H9 (cell line): ENCODE results near the gene OR52H1. TPM values are rescaled to one million over a fixed set of nuclear protein-coding genes. Genes with fewer than 3 reads are reported as not detected.

Experiments
- DNase-seq: peaks from one replicate; pipeline ENCODE4 v3.0.0-alpha.2; 2017
- H2AFZ ChIP-seq: one replicate; pipeline ENCODE4 v1.6.1; 2013; ENCODE audit warnings: mild to moderate bottlenecking, low read length, control low read depth, moderate library complexity
- H2AK5ac ChIP-seq: 2 replicates; pipeline ENCODE4 v1.6.1; 2013; ENCODE audit warnings: low read length, control low read depth, mixed read lengths; ENCODE audit not compliant: insufficient read length
- H2BK120ac ChIP-seq: one replicate; pipeline ENCODE4 v1.6.1; 2013; ENCODE audit warnings: low read depth, mild to moderate bottlenecking, low read length, control low read depth, inconsistent platforms; ENCODE audit not compliant: poor library complexity, severe bottlenecking
- H2BK12ac ChIP-seq: 2 replicates; pipeline ENCODE4 v1.6.1; 2013; ENCODE audit warnings: low read length, control low read depth, mixed read lengths, low read depth; ENCODE audit not compliant: insufficient read length
- H2BK15ac ChIP-seq: 2 replicates; pipeline ENCODE4 v1.6.1; 2013; ENCODE audit warnings: low read depth, low read length, control low read depth
- H2BK20ac ChIP-seq: one replicate; pipeline ENCODE4 v1.6.1; 2013; ENCODE audit warnings: low read depth, mild to moderate bottlenecking, low read length, control low read depth, inconsistent platforms; ENCODE audit not compliant: poor library complexity, severe bottlenecking
- H2BK5ac ChIP-seq: 2 replicates; pipeline ENCODE4 v1.6.1; 2013; ENCODE audit warnings: low read length, control low read depth, mixed read lengths; ENCODE audit not compliant: insufficient read length
- H3K14ac ChIP-seq: 2 replicates; pipeline ENCODE4 v1.6.1; 2013; ENCODE audit warnings: low read length, control low read depth; ENCODE audit not compliant: insufficient read depth
- H3K18ac ChIP-seq: 2 replicates; pipeline ENCODE4 v1.6.1; 2013; ENCODE audit warnings: low read depth, mild to moderate bottlenecking, mixed read lengths, low read length, control low read depth; ENCODE audit not compliant: insufficient read length
- H3K23ac ChIP-seq: 2 replicates; pipeline ENCODE4 v1.6.1; 2013; ENCODE audit warnings: low read length, control low read depth, mixed read lengths, low read depth; ENCODE audit not compliant: insufficient read length
- H3K23me2 ChIP-seq: 2 replicates; pipeline ENCODE4 v1.6.1; 2013; ENCODE audit warnings: low read depth, mild to moderate bottlenecking, mixed read lengths, low read length, control low read depth; ENCODE audit not compliant: insufficient read length, poor library complexity, severe bottlenecking
- H3K27ac ChIP-seq: 2 replicates; pipeline ENCODE4 v1.5.1; 2013; ENCODE audit warnings: low read length, control low read depth, mixed read lengths, low read depth; ENCODE audit not compliant: insufficient read length
- H3K27me3 ChIP-seq: 2 replicates; pipeline ENCODE4 v1.6.1; 2013; ENCODE audit warnings: low read length, control low read depth, inconsistent platforms; ENCODE audit not compliant: insufficient read depth
- H3K4ac ChIP-seq: 2 replicates; pipeline ENCODE4 v1.6.1; 2013; ENCODE audit warnings: low read depth, mild to moderate bottlenecking, control low read depth, inconsistent platforms, low read length, moderate library complexity
- H3K4me1 ChIP-seq: 2 replicates; pipeline ENCODE4 v1.6.1; 2013; ENCODE audit warnings: low read length, control low read depth, inconsistent platforms; ENCODE audit not compliant: insufficient read depth
- H3K4me2 ChIP-seq: 2 replicates; pipeline ENCODE4 v1.6.1; 2013; ENCODE audit warnings: low read length, control low read depth, mixed read lengths; ENCODE audit not compliant: insufficient read length, insufficient read depth
- H3K56ac ChIP-seq: 2 replicates; pipeline ENCODE4 v1.6.1; 2013; ENCODE audit warnings: low read depth, mild to moderate bottlenecking, mixed read lengths, low read length, control low read depth; ENCODE audit not compliant: insufficient read length
- H3K79me1 ChIP-seq: 2 replicates; pipeline ENCODE4 v1.6.1; 2013; ENCODE audit warnings: low read depth, mild to moderate bottlenecking, moderate library complexity, low read length, control low read depth, inconsistent platforms; ENCODE audit not compliant: insufficient read depth, poor library complexity, severe bottlenecking
- H3K79me2 ChIP-seq: 2 replicates; pipeline ENCODE4 v1.6.1; 2013; ENCODE audit warnings: low read length, control low read depth, inconsistent platforms; ENCODE audit not compliant: insufficient read depth
- H3K9ac ChIP-seq: 2 replicates; pipeline ENCODE4 v1.6.1; 2013; ENCODE audit warnings: low read length, control low read depth, mixed read lengths; ENCODE audit not compliant: insufficient read length; ENCODE audit errors: extremely low read depth
- H3K9me3 ChIP-seq: one replicate; pipeline ENCODE4 v1.6.1; 2013; ENCODE audit warnings: low read depth, low read length, inconsistent platforms; ENCODE audit not compliant: control insufficient read depth
- H3T11ph ChIP-seq: one replicate; pipeline ENCODE4 v1.6.1; 2013; ENCODE audit warnings: mild to moderate bottlenecking, low read length, control low read depth, inconsistent platforms
- H4K20me1 ChIP-seq: one replicate; pipeline ENCODE4 v1.6.1; 2013; ENCODE audit not compliant: control insufficient read depth, insufficient read length, insufficient read depth
- H4K5ac ChIP-seq: 2 replicates; pipeline ENCODE4 v1.6.1; 2013; ENCODE audit warnings: low read depth, mild to moderate bottlenecking, mixed read lengths, low read length, control low read depth; ENCODE audit not compliant: insufficient read length
- H4K8ac ChIP-seq: replicated peaks from 2 replicates; pipeline ENCODE4 v1.6.1; 2013; ENCODE audit warnings: low read length, control low read depth, mixed read lengths, low read depth; ENCODE audit not compliant: insufficient read length
- H4K91ac ChIP-seq: 2 replicates; pipeline ENCODE4 v1.6.1; 2013; ENCODE audit warnings: low read depth, mild to moderate bottlenecking, moderate library complexity, mixed read lengths, low read length, control low read depth; ENCODE audit not compliant: insufficient read length
- H3K27ac Mint-ChIP-seq, 3 experiments: 2 replicates in 2 of 3; 3 replicates in 1 of 3; pipeline ENCODE4 v1.8.0; 2020 to 2021; ENCODE audit warnings: mixed read lengths in 3 of 3, mild to moderate bottlenecking in 1 of 3, moderate library complexity in 1 of 3
- H3K27me3 Mint-ChIP-seq: 2 replicates; pipeline ENCODE4 v1.8.0; 2021; ENCODE audit warnings: low read depth, mild to moderate bottlenecking, moderate library complexity, mixed read lengths
- H3K36me3 Mint-ChIP-seq, 3 experiments: 2 replicates in 2 of 3; 3 replicates in 1 of 3; pipeline ENCODE4 v1.8.0; 2020 to 2021; ENCODE audit warnings: low read depth in 3 of 3, mixed read lengths in 3 of 3; ENCODE audit not compliant: insufficient read depth in 1 of 3
- H3K4me1 Mint-ChIP-seq, 2 experiments: 2 replicates each; pipeline ENCODE4 v1.8.0; 2020; ENCODE audit warnings: mixed read lengths in 2 of 2
- H3K4me3 Mint-ChIP-seq, 2 experiments: 2 replicates in 1 of 2; 3 replicates in 1 of 2; pipeline ENCODE4 v1.8.0; 2020 to 2021; ENCODE audit warnings: mild to moderate bottlenecking in 2 of 2, mixed read lengths in 2 of 2, moderate library complexity in 1 of 2
- H3K9me3 Mint-ChIP-seq, 2 experiments: 2 replicates in 1 of 2; 3 replicates in 1 of 2; pipeline ENCODE4 v1.8.0; 2020; ENCODE audit warnings: mild to moderate bottlenecking in 2 of 2, mixed read lengths in 2 of 2, moderate library complexity in 1 of 2
- WGBS: extraction: QIAGEN DNeasy Blood & Tissue Kit; methylation state at CpG from one replicate; pipeline ENCODE4 v1.1.7; 2013; ENCODE audit warnings: missing lambda C conversion rate, low lambda C conversion rate, mixed read lengths; ENCODE audit not compliant: insufficient read length; ENCODE audit errors: extremely low coverage; 5-methylcytosine and 5-hydroxymethylcytosine counted together
- total RNA-seq: library from RNA; stranded (reverse); gene quantifications from 2 replicates; pipeline ENCODE4 v1.2.1, GENCODE V29; 2021
- TF ChIP-seq, protein P1 (sequence below): fragments of 200-600 bp; sonication (generic); conservative IDR thresholded peaks from 3 replicates; pipeline ENCODE4 v1.8.0; 2021; ENCODE audit warnings: antibody characterized with exemption, mild to moderate bottlenecking

OR52H1 gene
- total RNA-seq, 1 experiment from 2014 or later: not detected

DNA sequence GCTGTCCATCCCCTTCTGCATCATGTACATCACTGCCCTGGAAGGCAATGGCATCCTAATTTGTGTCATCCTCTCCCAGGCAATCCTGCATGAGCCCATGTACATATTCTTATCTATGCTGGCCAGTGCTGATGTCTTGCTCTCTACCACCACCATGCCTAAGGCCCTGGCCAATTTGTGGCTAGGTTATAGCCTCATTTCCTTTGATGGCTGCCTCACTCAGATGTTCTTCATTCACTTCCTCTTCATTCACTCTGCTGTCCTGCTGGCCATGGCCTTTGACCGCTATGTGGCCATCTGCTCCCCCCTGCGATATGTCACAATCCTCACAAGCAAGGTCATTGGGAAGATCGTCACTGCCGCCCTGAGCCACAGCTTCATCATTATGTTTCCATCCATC lies 32.7 kb upstream of the OR52H1 start:
- H3K23ac ChIP-seq: no peak overlapping the region
- H3K4me2 ChIP-seq: no peak overlapping the region
- H2BK20ac ChIP-seq: no peak overlapping the region
- no peak overlapping the region for H4K5ac ChIP-seq
- no peaks in the 10 kb centered on the region for H3K79me2 ChIP-seq
- H3K79me1 ChIP-seq: no peaks in the 10 kb centered on the region
- H3K4me1 ChIP-seq: no peaks in the 10 kb centered on the region
- H3K14ac ChIP-seq: no peak overlapping the region
- no peak overlapping the region for H4K8ac ChIP-seq
- H3K4ac ChIP-seq: no peak overlapping the region
- no peaks in the 10 kb centered on the region for H3K27me3 ChIP-seq
- H3T11ph ChIP-seq: no peak overlapping the region
- H3K18ac ChIP-seq: no peak overlapping the region
- no peak overlapping the region for H2BK5ac ChIP-seq
- H2AFZ ChIP-seq: no peak overlapping the region
- no CpG with 5 or more reads among the region's 4 CpGs for WGBS
- Mint-ChIP-seq H3K27me3 (no peaks in the 10 kb centered on the region), H3K4me1 (no peaks in the 10 kb centered on the region), H3K36me3 (no peaks in the 10 kb centered on the region), H3K4me3 (no peak overlapping the region), H3K27ac (no peak overlapping the region), H3K9me3 (no peaks in the 10 kb centered on the region; a peak in 1 of 5 replicates)
- DNase-seq: no peak
- no peaks in the 10 kb centered on the region for H3K9me3 ChIP-seq
- H3K27ac ChIP-seq: no peak overlapping the region
- H4K20me1 ChIP-seq: no peaks in the 10 kb centered on the region
- no peak overlapping the region for H2BK15ac ChIP-seq
- H2BK120ac ChIP-seq: no peak overlapping the region
- no peaks in the 10 kb centered on the region for H3K23me2 ChIP-seq
- no peak overlapping the region for H3K56ac ChIP-seq
- no peak overlapping the region for H2AK5ac ChIP-seq
- H3K9ac ChIP-seq: no peak overlapping the region
- H4K91ac ChIP-seq: no peak overlapping the region
- no peak overlapping the region for H2BK12ac ChIP-seq
- TF ChIP-seq, protein P1, sequence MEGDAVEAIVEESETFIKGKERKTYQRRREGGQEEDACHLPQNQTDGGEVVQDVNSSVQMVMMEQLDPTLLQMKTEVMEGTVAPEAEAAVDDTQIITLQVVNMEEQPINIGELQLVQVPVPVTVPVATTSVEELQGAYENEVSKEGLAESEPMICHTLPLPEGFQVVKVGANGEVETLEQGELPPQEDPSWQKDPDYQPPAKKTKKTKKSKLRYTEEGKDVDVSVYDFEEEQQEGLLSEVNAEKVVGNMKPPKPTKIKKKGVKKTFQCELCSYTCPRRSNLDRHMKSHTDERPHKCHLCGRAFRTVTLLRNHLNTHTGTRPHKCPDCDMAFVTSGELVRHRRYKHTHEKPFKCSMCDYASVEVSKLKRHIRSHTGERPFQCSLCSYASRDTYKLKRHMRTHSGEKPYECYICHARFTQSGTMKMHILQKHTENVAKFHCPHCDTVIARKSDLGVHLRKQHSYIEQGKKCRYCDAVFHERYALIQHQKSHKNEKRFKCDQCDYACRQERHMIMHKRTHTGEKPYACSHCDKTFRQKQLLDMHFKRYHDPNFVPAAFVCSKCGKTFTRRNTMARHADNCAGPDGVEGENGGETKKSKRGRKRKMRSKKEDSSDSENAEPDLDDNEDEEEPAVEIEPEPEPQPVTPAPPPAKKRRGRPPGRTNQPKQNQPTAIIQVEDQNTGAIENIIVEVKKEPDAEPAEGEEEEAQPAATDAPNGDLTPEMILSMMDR: no peak
